Uterus (tissue), 4 donors: Measurements from ENCODE around the gene FIBCD1. TPM values are rescaled to one million over a fixed set of nuclear protein-coding genes. Genes with fewer than 3 reads are reported as not detected.

Experiments used
- DNase-seq, 2 donors: peaks; one replicate each; pipeline ENCODE4 v3.0.0-alpha.2; 2019 to 2020
- H3K27ac ChIP-seq, 2 donors: fragments of 200-600 bp; sonication (generic); 1 replicate in 1 of 2; 2 replicates in 1 of 2; pipeline ENCODE4 v1.5.1; 2016 to 2018
- H3K27me3 ChIP-seq, 2 donors: fragments of 200-600 bp; sonication (generic); one replicate each; pipeline ENCODE4 v1.5.1; 2018 to 2019; ENCODE audit warnings: control low read depth in 1 of 2
- H3K36me3 ChIP-seq, 2 donors: fragments of 200-600 bp; sonication (generic); one replicate each; pipeline ENCODE4 v1.5.1; 2019; ENCODE audit warnings: control low read depth in 1 of 2
- H3K4me1 ChIP-seq, 2 donors: fragments of 200-600 bp; sonication (generic); one replicate each; pipeline ENCODE4 v1.5.1; 2018 to 2019; ENCODE audit warnings: control low read depth in 1 of 2
- H3K4me3 ChIP-seq, 2 donors: fragments of 200-600 bp; sonication (generic); 1 replicate in 1 of 2; 2 replicates in 1 of 2; pipeline ENCODE4 v1.5.1; 2018 to 2019; ENCODE audit warnings: mild to moderate bottlenecking in 1 of 2
- H3K9me3 ChIP-seq, 2 donors: fragments of 200-600 bp; sonication (generic); one replicate each; pipeline ENCODE4 v1.5.1; 2019; ENCODE audit warnings: control low read depth in 1 of 2
- CTCF ChIP-seq, 4 experiments: fragments of 200-600 bp in 2 of 4; fragments of 450-650 bp in 2 of 4; sonication (generic) in 2 of 4; IDR thresholded peaks; one replicate each; pipeline ENCODE4 v1.5.1; 2016 to 2019; ENCODE audit warnings: antibody characterized with exemption in 4 of 4, mild to moderate bottlenecking in 2 of 4, moderate library complexity in 1 of 4
- POLR2A ChIP-seq, 2 donors: fragments of 450-650 bp; IDR thresholded peaks; one replicate each; pipeline ENCODE4 v1.6.1; 2016; ENCODE audit warnings: antibody characterized with exemption in 2 of 2, mild to moderate bottlenecking in 1 of 2, moderate library complexity in 1 of 2
- intact Hi-C: fragments of 100-400 bp; cut with DNase I; formaldehyde crosslinking; loops from one replicate; pipeline ENCODE4 v1.15.1; 2023; ENCODE audit warnings: low total_unique reads
- total RNA-seq, 4 donors: library from RNA; depleted of rRNA in 3 of 4; stranded (reverse); fragments of >200 nt in 3 of 4; gene quantifications; one replicate each; pipeline versions ENCODE4 v1.1.0 to v1.2.4, GENCODE V29; 2014 to 2023
- donor health status: DM: yes; HTN: yes; CAD: no.

The FIBCD1 gene
- total RNA-seq, 4 donors from 2014 or later: 0.29 TPM; not detected in 3

GRCh38 chr9:130905902-130906734 lies 32.9 kb downstream of the FIBCD1 start:
- no peak for TF ChIP-seq CTCF (IDR thresholded peaks at IDR 0.05)
- no peak for TF ChIP-seq POLR2A (IDR thresholded peaks at IDR 0.05)
- Histone ChIP-seq H3K27me3 (peaks cover 0 to 2% of the 10 kb centered on the region in 2 donors), H3K9me3 (no peaks in the 10 kb centered on the region), H3K4me1 (no peaks in the 10 kb centered on the region), H3K27ac (no peak overlapping the region), H3K4me3 (no peak overlapping the region), H3K36me3 (no peaks in the 10 kb centered on the region)
- intact Hi-C loops: no loop called here
- DNase-seq: no peak

- no peak for DNase-seq
- no peak for TF ChIP-seq CTCF (IDR thresholded peaks at IDR 0.05)
- TF ChIP-seq POLR2A (IDR thresholded peaks at IDR 0.05): no peak
- Histone ChIP-seq H3K9me3 (no peaks in the 10 kb centered on the region), H3K4me3 (no peak overlapping the region), H3K27me3 (peaks cover 0 to 2% of the 10 kb centered on the region in 2 donors), H3K36me3 (no peaks in the 10 kb centered on the region), H3K27ac (no peak overlapping the region), H3K4me1 (no peaks in the 10 kb centered on the region)
- intact Hi-C loops: no loop called here
Observed at GRCh38 chr9:130905125-130905901, 33.7 kb downstream of the FIBCD1 start.

- no peak overlapping the region for H3K4me3 ChIP-seq
- no peaks in the 10 kb centered on the region for H3K9me3 ChIP-seq
- peaks cover 0 to 2% of the 10 kb centered on the region in 2 donors for H3K27me3 ChIP-seq
- TF ChIP-seq CTCF (IDR thresholded peaks at IDR 0.05): no peak
- TF ChIP-seq POLR2A (IDR thresholded peaks at IDR 0.05): no peak
- no peak for DNase-seq
- no peak overlapping the region for H3K27ac ChIP-seq
- no peaks in the 10 kb centered on the region for H3K4me1 ChIP-seq
- intact Hi-C loops: no loop called here
- no peaks in the 10 kb centered on the region for H3K36me3 ChIP-seq
Observed at GRCh38 chr9:130904070-130905044, 34.7 kb downstream of the FIBCD1 start.

GRCh38 chr9:130903194-130904069 lies 35.6 kb downstream of the FIBCD1 start:
- TF ChIP-seq POLR2A (IDR thresholded peaks at IDR 0.05) (no peak), CTCF (IDR thresholded peaks at IDR 0.05) (no peak)
- Histone ChIP-seq H3K27ac (no peak overlapping the region), H3K9me3 (no peaks in the 10 kb centered on the region), H3K36me3 (no peaks in the 10 kb centered on the region), H3K4me3 (no peak overlapping the region), H3K27me3 (peaks cover 0 to 2% of the 10 kb centered on the region in 2 donors), H3K4me1 (no peaks in the 10 kb centered on the region)
- intact Hi-C loops: no loop called here
- DNase-seq: no peak
